ENCODE results near the gene KCNE3. TPM values are rescaled to one million over a fixed set of nuclear protein-coding genes. Genes with fewer than 3 reads are reported as not detected.

The KCNE3 gene, protein sequence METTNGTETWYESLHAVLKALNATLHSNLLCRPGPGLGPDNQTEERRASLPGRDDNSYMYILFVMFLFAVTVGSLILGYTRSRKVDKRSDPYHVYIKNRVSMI
- total RNA-seq: 1 to 10 TPM; 6.6 to 8.3 TPM

DNA sequence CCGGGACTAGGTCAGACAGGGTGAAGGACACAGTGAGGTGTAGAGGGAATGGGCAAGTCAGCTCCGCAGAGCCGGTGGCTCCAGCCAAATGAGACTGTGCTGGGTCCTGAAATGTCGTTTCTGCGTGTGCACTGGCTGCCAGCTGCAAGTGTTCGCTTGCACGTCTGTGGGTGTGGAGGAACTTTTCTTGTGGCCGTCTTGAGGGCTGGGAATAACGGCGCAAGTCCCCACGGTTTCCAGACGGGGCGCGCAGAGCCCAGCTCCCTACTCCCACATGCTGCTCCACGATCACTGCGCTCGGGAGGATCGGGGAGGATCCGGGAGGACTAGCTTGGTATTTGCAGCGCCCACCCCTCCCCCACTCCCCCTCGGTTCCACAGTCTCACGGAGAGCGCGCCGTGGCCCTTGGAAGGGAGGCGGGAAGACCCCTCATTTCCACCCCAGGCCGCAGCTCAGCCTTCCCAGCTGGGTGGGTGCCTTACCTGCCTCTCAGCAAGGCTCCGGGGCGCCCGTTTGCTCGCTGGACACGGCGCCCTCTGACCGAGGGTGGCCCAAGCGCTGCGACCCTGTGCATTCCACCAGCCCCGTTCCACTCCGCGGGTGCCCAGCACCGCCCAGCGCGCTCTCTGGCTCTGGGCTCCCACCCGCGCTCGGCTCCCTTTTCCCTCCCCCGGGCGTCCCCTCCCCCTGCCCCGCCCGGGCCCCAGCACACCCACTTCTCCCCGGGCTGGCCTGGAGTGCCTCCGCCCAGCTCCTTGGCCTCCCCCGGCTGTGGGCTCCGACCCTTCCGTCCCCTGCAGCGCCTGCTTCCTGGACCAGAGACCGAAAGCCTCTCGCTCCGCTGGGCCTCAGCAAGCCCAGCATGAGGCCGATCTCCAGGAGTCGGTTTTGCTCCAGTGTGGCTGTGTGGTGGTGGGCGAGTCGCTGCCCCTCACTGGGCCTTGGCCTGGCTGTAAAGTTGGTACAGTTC, at the start of gene KCNE3:
TSS of gene KCNE3 (minus strand) at position 634 of the 970 bp plus-strand sequence. CDS start 9,986 bp downstream, outside the sequence.
- no peak for ATAC-seq (ENCODE audit: insufficient number of reproducible peaks, low FRiP score, low read depth)
- Histone ChIP-seq H3K9me3 (no peaks in the 10 kb centered on the region), H3K27me3 (replicated peaks; ENCODE audit: insufficient read depth) (no peaks in the 10 kb centered on the region), H3K4me1 (ENCODE audit: control insufficient read depth in 1 of 2, low read depth in 2 of 2) (peaks cover 3 to 18% of the 10 kb centered on the region in 2 donors), H3K27ac (no peak within 1 kb of the TSS), H3K36me3 (no peaks in the 10 kb centered on the region), H3K4me3 (peak within 1 kb of the TSS; percentile 80)
- no peak for DNase-seq (ENCODE audit: low spot score)
- TF ChIP-seq CTCF (IDR thresholded peaks at IDR 0.05): no peak

- Histone ChIP-seq H3K9me3 (no peaks in the 10 kb centered on the region), H3K4me3 (no peak overlapping the region), H3K4me1 (ENCODE audit: control insufficient read depth in 1 of 2, low read depth in 2 of 2) (no peaks in the 10 kb centered on the region), H3K27me3 (replicated peaks; ENCODE audit: insufficient read depth) (no peaks in the 10 kb centered on the region), H3K27ac (no peak overlapping the region), H3K36me3 (no peaks in the 10 kb centered on the region)
- DNase-seq (ENCODE audit: low spot score) (no peak), ATAC-seq (ENCODE audit: insufficient number of reproducible peaks, low FRiP score, low read depth) (no peak)
- TF ChIP-seq CTCF (IDR thresholded peaks at IDR 0.05): no peak
These were observed 40.2 kb upstream of the KCNE3 start for GRCh38 chr11:74507582-74507981.

DNA sequence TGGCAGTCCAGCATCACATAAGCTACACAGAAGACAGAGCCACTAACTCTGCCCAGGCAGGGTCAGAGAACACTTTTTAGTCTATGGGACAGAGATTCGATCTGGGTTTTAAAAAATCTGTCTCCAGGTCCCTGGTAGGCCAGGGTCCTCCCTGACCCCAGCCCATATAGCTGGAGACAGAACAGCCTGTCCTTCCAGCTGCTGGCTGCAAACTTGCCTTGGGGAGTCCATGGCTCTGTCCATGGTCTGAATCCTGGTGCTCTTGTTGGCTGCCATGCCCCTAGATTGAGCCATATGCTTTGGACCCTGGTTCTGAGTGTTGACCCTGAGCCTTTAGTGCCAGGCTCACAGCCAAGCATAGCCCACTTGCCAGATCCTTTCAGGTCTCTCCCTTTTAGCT, 39.5 kb upstream of the KCNE3 start:
- H3K4me3 ChIP-seq: no peak overlapping the region
- ATAC-seq (ENCODE audit: insufficient number of reproducible peaks, low FRiP score, low read depth): no peak
- H3K4me1 ChIP-seq (ENCODE audit: control insufficient read depth in 1 of 2, low read depth in 2 of 2): no peaks in the 10 kb centered on the region
- TF ChIP-seq CTCF (IDR thresholded peaks at IDR 0.05): no peak
- no peak overlapping the region for H3K27ac ChIP-seq
- no peak for DNase-seq (ENCODE audit: low spot score)
- no peaks in the 10 kb centered on the region for H3K9me3 ChIP-seq
- H3K36me3 ChIP-seq: no peaks in the 10 kb centered on the region
- no peaks in the 10 kb centered on the region for H3K27me3 ChIP-seq (replicated peaks; ENCODE audit: insufficient read depth)

DNA sequence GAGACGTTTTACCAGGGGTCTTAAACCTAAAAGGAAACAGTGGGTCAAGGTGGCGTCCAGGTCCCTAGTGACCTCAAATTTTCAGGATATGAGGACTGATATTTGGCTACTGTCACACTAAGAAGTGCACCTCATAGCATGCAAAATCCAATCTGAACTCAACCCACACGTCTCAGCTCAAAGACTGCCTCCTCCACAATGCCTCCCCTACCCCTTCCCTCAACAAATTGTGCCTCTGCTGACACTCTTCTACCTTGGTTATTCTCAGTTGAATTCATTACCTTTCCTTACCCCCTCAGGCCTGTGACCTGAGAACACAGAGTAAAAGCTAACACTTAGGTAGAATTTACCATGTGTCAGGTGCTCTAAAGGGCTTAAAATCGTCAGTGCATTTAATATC, 38.6 kb upstream of the KCNE3 start:
- no peak for TF ChIP-seq CTCF (IDR thresholded peaks at IDR 0.05)
- Histone ChIP-seq H3K4me1 (ENCODE audit: control insufficient read depth in 1 of 2, low read depth in 2 of 2) (no peaks in the 10 kb centered on the region), H3K9me3 (no peaks in the 10 kb centered on the region), H3K27me3 (replicated peaks; ENCODE audit: insufficient read depth) (no peaks in the 10 kb centered on the region), H3K36me3 (no peaks in the 10 kb centered on the region), H3K27ac (no peak overlapping the region), H3K4me3 (no peak overlapping the region)
- no peak for ATAC-seq (ENCODE audit: insufficient number of reproducible peaks, low FRiP score, low read depth)
- DNase-seq (ENCODE audit: low spot score): no peak

- no peak for ATAC-seq (ENCODE audit: insufficient number of reproducible peaks, low FRiP score, low read depth)
These were observed 36.8 kb upstream of the KCNE3 start for GRCh38 chr11:74504100-74504691.

More at GRCh38 chr11:74504100-74504691, 36.8 kb upstream of the KCNE3 start:
- no peak overlapping the region for H3K4me3 ChIP-seq
- H3K9me3 ChIP-seq: no peaks in the 10 kb centered on the region
- no peak for TF ChIP-seq CTCF (IDR thresholded peaks at IDR 0.05)
- H3K27ac ChIP-seq: no peak overlapping the region
- H3K27me3 ChIP-seq (replicated peaks; ENCODE audit: insufficient read depth): no peaks in the 10 kb centered on the region
- no peak for DNase-seq (ENCODE audit: low spot score)
- H3K4me1 ChIP-seq (ENCODE audit: control insufficient read depth in 1 of 2, low read depth in 2 of 2): no peaks in the 10 kb centered on the region
- no peaks in the 10 kb centered on the region for H3K36me3 ChIP-seq
